NK-92 (cell line): ENCODE results near the gene NRROS.

Source experiments
- DNase-seq: peaks from one replicate; lab custom pipeline; 2025; ENCODE audit not compliant: unreplicated experiment; lab: John Stamatoyannopoulos, UW

NRROS gene

GRCh38 chr3:196677353-196677752, 37.9 kb downstream of the NRROS start:
- no peak for DNase-seq

- no peak for DNase-seq
Observed at GRCh38 chr3:196677931-196678330, 38.4 kb downstream of the NRROS start.

- DNase-seq, result no peak
Observed at GRCh38 chr3:196684548-196685407, 45.3 kb downstream of the NRROS start.

- DNase-seq, result no peak
Observed at GRCh38 chr3:196686436-196686835, 46.9 kb downstream of the NRROS start.

- DNase-seq, result no peak
Observed at GRCh38 chr3:196688349-196688748, 48.9 kb downstream of the NRROS start.

- no peak for DNase-seq
Observed at GRCh38 chr3:196689941-196690660, 50.6 kb downstream of the NRROS start.

GRCh38 chr3:196691386-196691785, 51.9 kb downstream of the NRROS start:
- DNase-seq, result no peak

- no peak for DNase-seq
Observed at GRCh38 chr3:196694202-196694638, 54.7 kb downstream of the NRROS start.

GRCh38 chr3:196694941-196695848, 55.7 kb downstream of the NRROS start:
- DNase-seq, result no peak

- DNase-seq, result no peak
Observed at GRCh38 chr3:196695849-196696226, 56.3 kb downstream of the NRROS start.

GRCh38 chr3:196697270-196697669, 57.8 kb downstream of the NRROS start:
- no peak for DNase-seq

GRCh38 chr3:196699749-196700148, 60.3 kb downstream of the NRROS start:
- no peak for DNase-seq

- DNase-seq, result no peak
Observed at GRCh38 chr3:196700801-196701200, 61.3 kb downstream of the NRROS start.

- DNase-seq, result no peak
Observed at GRCh38 chr3:196706327-196706726, 66.8 kb downstream of the NRROS start.

- DNase-seq, result no peak
Observed at GRCh38 chr3:196706731-196707130, 67.2 kb downstream of the NRROS start.

GRCh38 chr3:196707566-196707965, 68.1 kb downstream of the NRROS start:
- no peak for DNase-seq

GRCh38 chr3:196708467-196708866, 69.0 kb downstream of the NRROS start:
- no peak for DNase-seq
